IMR-90 (cell line): ENCODE measurements around the gene HDGFL2. TPM values are rescaled to one million over a fixed set of nuclear protein-coding genes. Genes with fewer than 3 reads are reported as not detected.

Source experiments
- ATAC-seq: fragments of 200-7000 bp; cut with Tn5 transposase; 2 replicates; pipeline ENCODE4 v1.9.1; 2020; ENCODE audit warnings: low read depth, mild to moderate bottlenecking, moderate library complexity
- BruUV-seq: library from RNA; stranded (reverse); fragments of 400-500 nt; replicated peaks from 2 replicates; lab custom pipeline; 2021; lab: Mats Ljungman, UMichigan
- CTCF ChIA-PET: fragments of 300-600 bp; formaldehyde crosslinking; extraction: SDS; loops from one replicate; lab custom pipeline; 2021; ENCODE audit warnings: antibody characterized with exemption; lab: Yijun Ruan, JAX
- POLR2A ChIA-PET: fragments of 300-600 bp; sonication (Branson Sonifier 250); formaldehyde crosslinking; loops from one replicate; lab custom pipeline; 2022; ENCODE audit warnings: antibody characterized with exemption; ENCODE audit not compliant: unreplicated experiment; lab: Charles Lee
- DNase-seq: peaks from one replicate; pipeline ENCODE4 v3.0.0; 2013
- H2AFZ ChIP-seq: replicated peaks from 2 replicates; pipeline ENCODE3; 2013; ENCODE audit warnings: low read length, mild to moderate bottlenecking; ENCODE audit not compliant: poor library complexity
- H2AK5ac ChIP-seq: 2 replicates; pipeline ENCODE4 v1.6.1; 2013; ENCODE audit warnings: low read depth, low read length, inconsistent platforms
- H2AK9ac ChIP-seq: replicated peaks from 2 replicates; pipeline ENCODE3; 2013; ENCODE audit warnings: mild to moderate bottlenecking, low read depth, low read length, moderate library complexity; ENCODE audit not compliant: poor library complexity
- H2BK120ac ChIP-seq: 2 replicates; pipeline ENCODE4 v1.6.1; 2013; ENCODE audit warnings: low read depth, low read length, inconsistent platforms
- H2BK15ac ChIP-seq: 3 replicates; pipeline ENCODE4 v1.6.1; 2013; ENCODE audit warnings: low read depth, low read length, inconsistent platforms
- H2BK20ac ChIP-seq: 2 replicates; pipeline ENCODE4 v1.6.1; 2013; ENCODE audit warnings: low read depth, mild to moderate bottlenecking, inconsistent platforms, low read length, moderate library complexity
- H2BK5ac ChIP-seq: 2 replicates; pipeline ENCODE4 v1.6.1; 2013; ENCODE audit warnings: mild to moderate bottlenecking, low read depth, low read length, inconsistent platforms; ENCODE audit not compliant: poor library complexity, severe bottlenecking
- H3K14ac ChIP-seq: replicated peaks from 2 replicates; pipeline ENCODE4 v1.6.1; 2013; ENCODE audit warnings: low read depth, low read length, inconsistent platforms
- H3K18ac ChIP-seq: 2 replicates; pipeline ENCODE4 v1.6.1; 2013; ENCODE audit warnings: low read depth, low read length, control low read depth
- H3K23ac ChIP-seq: 2 replicates; pipeline ENCODE4 v1.6.1; 2013; ENCODE audit warnings: low read depth, low read length, inconsistent platforms
- H3K27ac ChIP-seq: 2 replicates; pipeline ENCODE4 v1.5.1; 2013; ENCODE audit warnings: mild to moderate bottlenecking, control low read depth, low read length; ENCODE audit not compliant: insufficient read depth
- H3K27me3 ChIP-seq: 2 replicates; pipeline ENCODE4 v1.6.1; 2013; ENCODE audit warnings: low read length; ENCODE audit not compliant: control insufficient read depth, insufficient read depth
- H3K36me3 ChIP-seq: 2 replicates; pipeline ENCODE4 v1.6.1; 2013; ENCODE audit warnings: low read length, mixed read lengths; ENCODE audit not compliant: control insufficient read depth, insufficient read depth
- H3K4ac ChIP-seq: 2 replicates; pipeline ENCODE4 v1.6.1; 2013; ENCODE audit warnings: low read depth, low read length, inconsistent platforms
- H3K4me1 ChIP-seq: 2 replicates; pipeline ENCODE4 v1.6.1; 2013; ENCODE audit warnings: low read length, mixed read lengths; ENCODE audit not compliant: control insufficient read depth, insufficient read depth
- H3K4me2 ChIP-seq: 2 replicates; pipeline ENCODE4 v1.6.1; 2013; ENCODE audit warnings: low read depth, mild to moderate bottlenecking, control low read depth, low read length, moderate library complexity
- H3K4me3 ChIP-seq: 2 replicates; pipeline ENCODE4 v1.5.1; 2013; ENCODE audit warnings: low read depth, mild to moderate bottlenecking, control low read depth, low read length, moderate library complexity; ENCODE audit not compliant: insufficient read depth
- H3K56ac ChIP-seq: 2 replicates; pipeline ENCODE4 v1.6.1; 2013; ENCODE audit warnings: low read length, inconsistent platforms; ENCODE audit not compliant: insufficient read depth; ENCODE audit errors: extremely low read depth
- H3K79me1 ChIP-seq, 2 experiments: 2 replicates each; pipeline ENCODE4 v1.6.1; 2013; ENCODE audit warnings: low read length in 2 of 2, inconsistent platforms in 1 of 2, low read depth in 1 of 2
- H3K9ac ChIP-seq: 2 replicates; pipeline ENCODE4 v1.6.1; 2013; ENCODE audit warnings: low read depth, low read length, control low read depth
- H3K9me1 ChIP-seq: 2 replicates; pipeline ENCODE4 v1.6.1; 2013; ENCODE audit warnings: low read length, inconsistent platforms; ENCODE audit not compliant: insufficient read depth
- H3K9me3 ChIP-seq: 2 replicates; pipeline ENCODE4 v1.6.1; 2013; ENCODE audit warnings: low read length; ENCODE audit not compliant: control insufficient read depth, insufficient read depth
- H4K20me1 ChIP-seq: 2 replicates; pipeline ENCODE4 v1.6.1; 2013; ENCODE audit warnings: low read length, inconsistent platforms; ENCODE audit not compliant: insufficient read depth
- H4K5ac ChIP-seq: 2 replicates; pipeline ENCODE4 v1.6.1; 2013; ENCODE audit warnings: mild to moderate bottlenecking, low read depth, low read length, control low read depth
- H4K8ac ChIP-seq, 2 experiments: 2 replicates each; pipeline ENCODE4 v1.6.1; 2013; ENCODE audit warnings: low read depth in 2 of 2, low read length in 2 of 2, control low read depth in 1 of 2, inconsistent platforms in 1 of 2
- H4K91ac ChIP-seq: 2 replicates; pipeline ENCODE4 v1.6.1; 2013; ENCODE audit warnings: low read depth, low read length, inconsistent platforms; ENCODE audit not compliant: insufficient read depth
- BHLHE40 ChIP-seq: fragments of 150-350 bp; IDR thresholded peaks from 2 replicates; pipeline ENCODE4 v1.6.1; 2016; ENCODE audit warnings: mild to moderate bottlenecking, low read depth, low read length
- CEBPB ChIP-seq: IDR thresholded peaks from 2 replicates; pipeline ENCODE4 v1.6.1; 2012; ENCODE audit warnings: low read depth, low read length, improper control_type of control experiment
- CTCF ChIP-seq: conservative IDR thresholded peaks from 2 replicates; pipeline ENCODE4 v1.5.1; 2012; ENCODE audit warnings: mild to moderate bottlenecking, low read depth, low read length, improper control_type of control experiment
- RAD21 ChIP-seq: IDR thresholded peaks from 2 replicates; pipeline ENCODE4 v1.6.1; 2012; ENCODE audit warnings: low read length, improper control_type of control experiment
- RCOR1 ChIP-seq: IDR thresholded peaks from 2 replicates; pipeline ENCODE4 v1.6.1; 2012; ENCODE audit warnings: mild to moderate bottlenecking, low read length, improper control_type of control experiment; ENCODE audit not compliant: insufficient replicate concordance
- RFX5 ChIP-seq: IDR thresholded peaks from 2 replicates; pipeline ENCODE4 v1.8.0; 2012; ENCODE audit warnings: low read depth, mild to moderate bottlenecking, low read length, moderate library complexity
- SMC3 ChIP-seq: fragments of 150-350 bp; IDR thresholded peaks from 2 replicates; pipeline ENCODE4 v1.6.1; 2016; ENCODE audit warnings: low read depth, mild to moderate bottlenecking, antibody characterized with exemption, low read length, moderate library complexity
- USF2 ChIP-seq: fragments of 150-350 bp; IDR thresholded peaks from 2 replicates; pipeline ENCODE4 v1.6.1; 2017; ENCODE audit warnings: mild to moderate bottlenecking, antibody characterized with exemption, low read length, low read depth
- WGBS, 2 experiments: methylation state at CpG; one replicate each; pipeline versions ENCODE4 v1.1.5 to v1.1.7; 2013; ENCODE audit warnings: missing lambda C conversion rate in 2 of 2; ENCODE audit not compliant: insufficient read length in 1 of 2; ENCODE audit errors: extremely low coverage in 2 of 2; 5-methylcytosine and 5-hydroxymethylcytosine counted together
- dilution Hi-C: fragments of 300-500 bp; cut with HindIII; formaldehyde crosslinking; loops from one replicate; pipeline ENCODE4 v1.14.3; 2018; ENCODE audit warnings: low sequenced_read_pairs; ENCODE audit not compliant: unreplicated experiment
- in situ Hi-C: fragments of 300-500 bp; cut with MboI; formaldehyde crosslinking; loops from 3 replicates; pipeline ENCODE4 v1.14.3; 2019; ENCODE audit warnings: low sequenced_read_pairs, inconsistent platforms, mixed read lengths
- intact Hi-C: fragments of 100-400 bp; cut with micrococcal nuclease; formaldehyde crosslinking; loops from 2 replicates; pipeline ENCODE4 v1.10.0; 2022
- polyA plus RNA-seq, 3 experiments: library from polyadenylated mRNA; depleted of rRNA; stranded (reverse); fragments of >200 nt; gene quantifications; 2 replicates each; pipeline ENCODE4 v1.2.3, GENCODE V29; 2012; ENCODE audit warnings: low replicate concordance in 1 of 3
- total RNA-seq: library from RNA; depleted of rRNA; stranded (reverse); fragments of >200 nt; gene quantifications from 2 replicates; pipeline ENCODE4 v1.2.3, GENCODE V29; 2012
- TF ChIP-seq, protein P1 (sequence below): fragments of 150-350 bp; IDR thresholded peaks from 2 replicates; pipeline ENCODE4 v1.6.1; 2016; ENCODE audit warnings: low read depth, mild to moderate bottlenecking, low read length, moderate library complexity, borderline replicate concordance

Gene HDGFL2
- total and polyA plus RNA-seq, 2 of the 4 experiments (the other 2 are of a cell fraction), result 35.8 to 48.5 TPM

DNA sequence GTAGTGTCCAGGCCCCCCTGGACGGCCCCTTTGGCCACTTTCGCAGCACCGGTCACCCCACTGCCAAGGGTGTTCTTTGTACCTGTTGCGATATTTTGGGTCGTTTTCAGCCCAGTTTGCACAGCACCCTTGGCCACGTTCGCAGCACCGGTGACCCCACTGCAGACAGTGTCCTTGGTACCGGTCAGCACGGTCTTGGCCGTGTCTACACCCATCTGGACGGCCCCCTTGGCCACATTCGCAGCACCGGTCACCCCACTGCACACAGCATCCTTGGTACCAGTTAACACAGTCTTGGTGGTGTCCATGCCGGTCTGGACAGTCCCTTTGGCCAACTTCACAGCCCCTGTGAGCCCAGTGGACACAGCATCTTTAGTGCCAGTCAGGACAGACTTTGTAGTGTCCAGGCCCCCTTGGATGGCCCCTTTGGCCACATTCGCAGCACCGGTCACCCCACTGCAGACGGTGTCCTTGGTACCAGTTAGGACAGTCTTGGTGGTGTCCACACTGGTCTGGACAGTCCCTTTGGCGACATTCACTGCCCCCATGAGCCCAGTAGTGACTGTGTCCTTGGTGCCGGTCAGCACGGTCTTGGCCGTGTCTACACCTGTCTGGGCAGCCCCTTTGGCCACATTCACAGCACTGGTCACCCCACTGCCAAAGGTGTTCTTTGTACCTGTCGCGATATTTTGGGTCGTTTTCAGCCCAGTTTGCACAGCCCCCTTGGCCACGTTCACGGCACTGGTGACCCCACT, 39.4 kb downstream of the HDGFL2 start:
- Histone ChIP-seq H4K5ac (no peak overlapping the region), H3K9ac (no peak overlapping the region), H3K9me1 (0 out of 2 replicates have a peak, but pooled peaks cover 3% of the 10 kb centered on the region), H3K23ac (no peak overlapping the region), H3K79me1 (peaks cover 0 to 8% of the 10 kb centered on the region in 2 experiments; a peak in 1 of 4 replicates), H2AK9ac (no peak overlapping the region), H2AK5ac (no peak overlapping the region), H3K4me3 (no peak overlapping the region), H2BK20ac (no peak overlapping the region), H3K18ac (no peak overlapping the region), H4K8ac (no peak overlapping the region), H3K27me3 (peaks cover 6% of the 10 kb centered on the region), H3K14ac (no peak overlapping the region), H2BK120ac (no peak overlapping the region), H3K36me3 (no peaks in the 10 kb centered on the region), H3K4me1 (peaks cover 2% of the 10 kb centered on the region; the same call in 1 of the 2 replicates), H3K4me2 (no peak overlapping the region), H3K9me3 (no peaks in the 10 kb centered on the region), H4K20me1 (no peaks in the 10 kb centered on the region), H2AFZ (no peak overlapping the region), H2BK15ac (no peak overlapping the region), H2BK5ac (no peak overlapping the region), H4K91ac (no peak overlapping the region), H3K56ac (no peak overlapping the region), H3K4ac (no peak overlapping the region), H3K27ac (no peak overlapping the region)
- intact Hi-C loops (no loop called here), dilution Hi-C loops (no loop called here), in situ Hi-C loops (no loop called here)
- POLR2A ChIA-PET, result no interaction called here
- WGBS, 2 experiments, result 93% methylated on average over 21 of the region's 27 CpGs; no CpG with 5 or more reads in 1 of the 2 experiments
- DNase-seq (no peak), ATAC-seq (no peak)
- TF ChIP-seq BHLHE40 (no peak), CTCF (no peak), SMC3 (no peak), CEBPB (no peak), RFX5 (no peak), USF2 (no peak), RCOR1 (no peak), RAD21 (no peak)
- TF ChIP-seq, protein P1, sequence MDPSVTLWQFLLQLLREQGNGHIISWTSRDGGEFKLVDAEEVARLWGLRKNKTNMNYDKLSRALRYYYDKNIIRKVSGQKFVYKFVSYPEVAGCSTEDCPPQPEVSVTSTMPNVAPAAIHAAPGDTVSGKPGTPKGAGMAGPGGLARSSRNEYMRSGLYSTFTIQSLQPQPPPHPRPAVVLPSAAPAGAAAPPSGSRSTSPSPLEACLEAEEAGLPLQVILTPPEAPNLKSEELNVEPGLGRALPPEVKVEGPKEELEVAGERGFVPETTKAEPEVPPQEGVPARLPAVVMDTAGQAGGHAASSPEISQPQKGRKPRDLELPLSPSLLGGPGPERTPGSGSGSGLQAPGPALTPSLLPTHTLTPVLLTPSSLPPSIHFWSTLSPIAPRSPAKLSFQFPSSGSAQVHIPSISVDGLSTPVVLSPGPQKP, result no peak
- CTCF ChIA-PET, result no interaction called here
- no TSS peak for BruUV-seq
